GM10266 (cell line): ENCODE measurements around the gene NIM1K.
"Not testable (repeated sequence)": the region's sequence is repeated elsewhere in the genome, so short reads cannot be mapped to it uniquely, and the experiment has no call there.

Source experiments
- DNase-seq: peaks from one replicate; pipeline ENCODE4 v3.0.0; 2012; ENCODE audit errors: extremely low spot score
- CTCF ChIP-seq: IDR thresholded peaks from 2 replicates; pipeline ENCODE4 v1.5.1; 2012; ENCODE audit warnings: mild to moderate bottlenecking, low read depth; ENCODE audit not compliant: control insufficient read depth, insufficient read depth; ENCODE audit errors: missing control alignments

Gene NIM1K

GRCh38 chr5:43243270-43243669, 51.2 kb downstream of the NIM1K start:
- DNase-seq = no peak
- TF ChIP-seq CTCF = no peak

- TF ChIP-seq CTCF = no peak
- DNase-seq = peak; percentile 64
These were observed 53.0 kb downstream of the NIM1K start for GRCh38 chr5:43244823-43245565.

GRCh38 chr5:43245724-43246385, 53.8 kb downstream of the NIM1K start:
- DNase-seq = peak; percentile 48

GRCh38 chr5:43251754-43252153, 59.7 kb downstream of the NIM1K start:
- DNase-seq = no peak
- no peak for TF ChIP-seq CTCF

More at GRCh38 chr5:43245724-43246385, 53.8 kb downstream of the NIM1K start:
- TF ChIP-seq CTCF = no peak

DNA sequence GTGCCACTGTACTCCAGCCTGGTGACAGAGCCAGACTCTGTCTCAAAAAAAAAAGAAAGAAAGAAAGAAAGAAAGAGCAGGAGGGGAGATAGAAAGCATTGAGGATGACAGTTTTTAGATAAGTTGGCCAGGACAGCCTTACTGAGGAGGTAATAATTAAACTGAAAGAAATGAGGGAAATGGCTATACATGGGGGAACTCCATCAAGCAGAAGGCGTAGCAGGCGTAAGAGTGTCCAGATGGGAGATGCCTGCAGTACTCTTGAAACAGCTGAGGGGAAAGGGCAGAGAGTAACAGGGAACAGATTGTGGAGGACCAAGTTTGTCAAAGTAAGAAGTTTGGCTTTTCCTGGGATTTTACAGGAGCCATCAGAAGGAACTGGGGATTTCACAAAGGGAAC, 63.7 kb downstream of the NIM1K start:
- TF ChIP-seq CTCF = no peak
- DNase-seq = no peak

GRCh38 chr5:43256261-43256966, 64.4 kb downstream of the NIM1K start:
- TF ChIP-seq CTCF = no peak
- DNase-seq = no peak

DNA sequence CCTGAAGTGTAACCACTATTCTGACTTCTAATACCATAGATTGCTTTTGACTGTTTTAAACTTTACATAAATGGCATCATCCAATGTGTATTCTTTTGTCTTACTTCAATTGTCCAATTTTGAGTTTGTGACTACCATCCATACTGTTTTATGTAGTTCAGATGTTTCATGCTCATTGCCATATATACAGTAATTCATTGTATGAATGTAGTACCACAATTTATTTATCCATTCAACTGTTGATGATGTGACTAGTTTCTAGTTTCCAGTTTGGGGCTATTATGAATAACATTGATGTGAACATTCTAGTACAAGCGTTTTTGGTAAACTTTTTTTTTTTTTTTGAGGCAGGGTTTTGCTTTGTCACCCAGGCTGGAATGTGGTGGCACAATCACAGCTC, 66.1 kb downstream of the NIM1K start:
- no peak for TF ChIP-seq CTCF
- no peak for DNase-seq

GRCh38 chr5:43262269-43262668, 70.2 kb downstream of the NIM1K start:
- DNase-seq = not testable (repeated sequence)
